IPS DF 19.7 (cell line): ENCODE measurements around the gene STARD3.
"Not testable (repeated sequence)": the region's sequence is repeated elsewhere in the genome, so short reads cannot be mapped to it uniquely, and the experiment has no call there.

Experiments
- DNase-seq: peaks from one replicate; pipeline ENCODE4 v3.0.0-alpha.2; 2013; ENCODE audit warnings: low read depth, low spot score

STARD3 gene

DNA sequence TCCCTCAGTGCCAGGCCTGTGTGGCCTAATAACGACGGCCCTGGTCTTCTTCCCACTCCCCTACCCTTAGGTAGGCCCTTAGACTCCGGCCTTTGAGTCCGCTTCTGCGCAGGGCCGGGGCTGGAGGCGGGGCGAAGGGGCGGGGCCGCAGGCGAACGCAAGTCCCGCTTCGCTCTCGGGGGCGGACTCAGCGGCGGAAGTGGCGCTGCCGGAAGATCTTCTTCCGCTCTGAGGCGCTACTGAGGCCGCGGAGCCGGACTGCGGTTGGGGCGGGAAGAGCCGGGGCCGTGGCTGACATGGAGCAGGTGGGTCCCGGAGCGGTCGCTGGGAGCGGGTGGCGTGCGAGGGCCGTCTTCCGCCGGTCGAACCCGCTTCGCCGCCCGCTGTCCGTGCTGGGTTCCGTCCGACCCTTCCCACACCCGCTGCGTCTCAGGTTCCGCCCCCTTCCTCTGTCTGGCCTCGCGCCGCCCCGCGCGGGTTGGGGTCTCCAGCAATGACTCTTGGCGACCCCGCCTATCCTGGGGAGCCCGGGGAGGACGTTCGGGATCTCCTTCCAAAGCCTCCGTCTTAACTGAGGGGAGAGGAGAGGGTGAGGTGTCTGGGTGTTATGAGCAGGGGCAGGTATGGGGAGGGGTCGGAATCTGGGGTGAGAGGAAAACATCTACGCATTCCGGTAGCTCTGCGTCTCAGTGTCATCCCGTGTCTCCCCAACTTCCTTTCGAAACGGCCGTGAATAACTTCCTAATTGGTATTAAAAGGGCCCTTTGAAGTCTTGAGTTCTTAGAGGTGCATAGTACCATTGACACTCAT, at the start of gene STARD3:
Gene STARD3, plus strand, starts transcription at position 218 of the 810 bp plus-strand sequence. CDS start 16,388 bp downstream, outside the sequence.
- DNase-seq: no peak

DNA sequence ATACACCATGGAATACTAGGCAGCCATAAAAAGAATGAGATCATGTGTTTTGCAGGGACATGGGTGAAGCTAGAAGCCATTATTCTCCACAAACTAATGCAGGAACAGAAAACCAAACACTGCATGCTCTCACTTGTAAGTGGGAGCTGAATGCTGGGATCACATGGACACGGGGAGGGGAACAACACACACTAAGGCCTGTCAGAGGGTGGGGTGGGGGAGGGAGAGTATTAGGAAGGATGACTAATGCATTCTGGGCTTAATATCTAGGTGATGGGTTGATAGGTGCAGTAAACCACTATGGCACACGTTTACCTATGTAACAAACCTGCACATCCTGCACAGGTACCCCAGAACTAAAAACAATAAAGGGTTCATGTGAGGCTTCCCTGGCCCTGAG, 46.8 kb upstream of the STARD3 start:
- not testable (repeated sequence) for DNase-seq

DNA sequence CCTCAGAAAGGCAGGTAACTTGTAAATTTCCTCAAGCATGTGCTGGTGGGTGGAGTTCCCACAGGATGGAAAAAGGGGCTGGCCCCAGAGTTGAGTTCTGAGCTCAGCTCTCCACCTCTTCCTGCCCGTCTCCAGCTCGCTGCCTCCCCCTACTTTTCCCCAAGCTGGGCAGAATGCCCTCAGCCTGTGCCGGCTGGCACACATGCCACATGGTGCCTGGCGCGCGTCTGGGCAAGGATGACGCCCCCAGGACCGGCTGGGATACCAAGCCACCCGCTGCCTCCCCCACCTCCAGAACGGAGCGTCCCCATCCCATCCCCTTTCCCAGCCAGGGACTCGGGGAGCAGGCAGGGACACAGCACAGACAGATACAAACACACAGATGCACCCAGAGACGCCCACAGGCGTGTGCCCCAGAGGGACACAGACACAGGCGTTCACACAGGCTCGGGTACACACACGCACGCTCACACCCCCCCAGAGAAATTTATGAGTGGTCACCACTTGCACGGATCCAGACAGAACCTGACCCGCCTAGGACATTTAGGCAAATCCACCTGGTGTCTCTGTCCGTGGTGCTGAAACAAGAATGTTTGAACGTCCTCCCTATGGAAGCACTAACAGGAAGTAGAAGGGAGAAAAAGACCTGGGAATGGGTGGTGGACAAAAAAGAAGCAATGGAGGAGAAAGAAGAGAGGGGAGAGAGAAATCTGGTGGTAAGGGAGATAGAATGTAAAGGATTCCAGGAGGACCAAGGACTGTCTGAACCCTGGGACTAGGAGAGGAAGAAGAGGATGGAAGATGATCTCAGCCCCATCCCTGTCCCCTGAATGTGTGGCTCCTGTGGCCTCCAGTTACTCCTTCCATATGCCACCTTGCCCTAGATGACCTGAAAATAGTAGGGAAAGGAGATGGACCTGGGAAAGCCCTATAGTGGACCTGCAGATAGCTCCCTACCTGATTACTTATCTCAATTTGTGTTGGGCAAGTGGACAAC, 44.7 kb upstream of the STARD3 start:
- DNase-seq: no peak

DNA sequence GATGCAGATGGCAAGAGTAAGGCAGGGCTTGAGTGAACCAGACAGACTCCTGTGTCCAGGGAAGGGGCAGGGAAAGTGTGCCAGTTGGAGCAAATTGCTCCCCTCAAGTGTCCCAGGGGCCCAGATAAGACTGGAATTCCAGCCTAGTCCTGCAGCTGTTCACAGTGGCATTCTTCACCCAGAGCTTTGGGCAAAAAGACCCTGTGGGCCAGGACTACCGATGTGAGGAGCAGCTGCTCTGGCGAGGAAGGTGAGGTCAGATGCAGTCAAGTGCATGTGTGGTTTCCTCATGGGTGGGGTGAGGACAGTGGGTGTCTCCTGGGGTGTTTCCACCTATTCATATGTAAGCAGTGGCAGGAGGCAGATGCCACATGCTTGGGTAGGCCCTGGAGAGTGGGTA, 43.6 kb upstream of the STARD3 start:
- DNase-seq: no peak

DNA sequence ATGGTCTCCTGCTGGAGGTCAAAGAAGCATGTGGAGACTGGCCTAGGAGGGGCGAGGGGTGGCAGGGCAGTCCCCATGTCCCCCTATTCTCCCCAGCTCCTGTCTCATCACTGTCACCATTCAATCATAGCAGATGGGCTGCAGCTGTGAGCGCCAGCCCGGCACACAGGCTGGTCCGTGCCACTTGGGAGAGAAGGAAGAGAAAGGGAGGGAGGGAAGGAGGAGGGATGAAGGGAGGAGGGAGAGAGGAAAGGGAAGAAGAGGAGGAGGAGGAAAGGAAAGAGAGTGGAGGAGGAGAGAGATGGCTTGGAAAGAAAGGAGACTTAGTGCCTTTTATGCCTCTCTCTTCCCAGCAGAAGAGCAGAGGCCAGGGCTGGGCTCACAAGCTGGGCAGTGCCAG, 41.6 kb upstream of the STARD3 start:
- no peak for DNase-seq

DNA sequence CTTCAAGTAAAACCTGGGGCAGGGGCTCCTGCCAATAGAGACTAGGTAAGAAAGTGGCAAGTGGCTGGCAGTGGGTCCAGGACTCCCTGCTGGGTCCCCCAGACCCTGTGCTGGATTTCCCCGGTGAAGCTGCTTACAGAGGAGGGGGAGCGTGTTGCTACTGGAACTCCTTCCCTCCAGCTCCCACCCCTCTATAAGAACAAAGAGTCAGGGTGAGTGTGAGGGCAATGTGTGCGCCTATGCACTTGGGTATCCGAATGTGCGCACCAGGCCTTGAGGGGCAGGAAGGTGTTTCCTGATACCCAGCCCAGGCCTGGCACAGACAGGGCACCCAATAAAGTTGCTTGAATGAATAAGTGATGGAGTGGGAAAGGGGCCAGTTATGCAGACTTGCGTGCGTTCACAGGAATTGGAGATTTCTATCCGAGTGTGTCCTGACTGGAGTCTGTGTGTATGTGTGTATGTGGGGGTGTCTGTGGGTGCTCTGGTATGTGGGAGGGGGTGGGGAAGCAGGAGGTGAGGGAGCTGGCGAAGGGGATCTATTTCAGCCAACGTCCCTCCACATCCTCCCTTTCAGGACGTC, 40.9 kb upstream of the STARD3 start:
- no peak for DNase-seq

DNA sequence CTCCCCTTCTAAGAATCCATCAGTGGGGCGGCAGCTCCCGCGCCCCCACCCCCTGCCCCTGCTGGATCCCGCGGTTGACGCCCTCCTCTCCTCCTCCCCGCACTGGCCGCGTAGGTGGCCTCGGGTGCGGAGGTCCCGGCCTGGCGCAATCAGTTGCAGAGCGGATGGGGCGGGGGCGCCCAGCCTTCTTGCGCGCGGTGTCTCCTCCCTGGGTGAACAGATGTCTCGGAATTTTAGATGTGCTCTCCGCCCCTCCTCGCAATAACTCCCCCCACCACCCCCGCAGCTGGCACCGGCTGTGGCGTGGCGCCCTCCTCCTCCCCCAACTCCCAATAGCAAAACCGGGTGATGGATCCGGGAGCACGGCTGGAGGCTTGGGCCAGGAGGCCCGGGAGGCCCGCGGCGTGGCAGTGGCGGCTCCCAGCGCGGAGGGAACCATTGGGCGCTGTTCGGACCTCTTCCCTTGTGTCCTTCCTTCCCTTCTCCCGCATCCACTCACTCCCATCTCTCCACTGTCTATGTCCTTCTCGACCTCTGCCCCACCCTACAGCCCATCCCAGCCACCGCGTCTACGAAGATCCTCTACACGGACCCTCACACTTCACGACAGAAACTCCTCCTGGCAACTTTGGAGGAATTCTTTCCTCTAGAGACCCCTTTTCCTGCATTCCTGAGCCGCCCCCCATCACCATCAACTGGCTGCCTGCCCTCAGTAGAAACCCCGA, 40.2 kb upstream of the STARD3 start:
- DNase-seq: no peak

DNA sequence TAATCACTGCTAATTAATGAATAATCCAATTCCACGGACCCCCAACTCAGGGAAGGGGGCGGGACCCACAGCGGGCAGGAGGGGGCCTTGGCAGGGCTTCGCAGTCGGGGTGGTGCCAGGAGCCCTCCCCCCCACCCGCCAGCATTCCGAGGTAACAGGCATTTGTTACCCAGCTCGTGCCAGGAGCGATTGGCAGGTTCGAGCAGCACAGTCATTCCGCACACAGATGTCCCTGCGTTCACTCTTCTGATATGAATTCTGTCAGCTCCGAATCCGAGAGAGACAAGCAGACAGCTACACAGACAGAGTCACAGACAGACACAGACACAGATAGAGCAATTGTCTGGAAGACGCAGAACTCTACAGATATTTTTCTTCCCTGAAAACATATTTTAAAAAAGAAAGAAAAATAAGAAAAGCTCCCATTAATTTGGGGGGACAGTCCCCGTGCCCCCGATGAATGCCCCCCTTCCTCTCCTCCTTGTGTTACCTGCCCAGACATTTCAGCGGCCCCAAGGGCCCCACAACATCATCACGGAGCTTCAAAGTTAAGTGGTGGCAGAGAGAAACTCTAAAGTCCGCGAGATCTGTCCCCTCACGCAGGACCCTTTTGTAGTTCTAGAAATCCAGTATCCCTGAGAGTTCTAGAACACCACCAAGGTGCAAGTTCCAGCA, 39.4 kb upstream of the STARD3 start:
- DNase-seq: no peak

DNA sequence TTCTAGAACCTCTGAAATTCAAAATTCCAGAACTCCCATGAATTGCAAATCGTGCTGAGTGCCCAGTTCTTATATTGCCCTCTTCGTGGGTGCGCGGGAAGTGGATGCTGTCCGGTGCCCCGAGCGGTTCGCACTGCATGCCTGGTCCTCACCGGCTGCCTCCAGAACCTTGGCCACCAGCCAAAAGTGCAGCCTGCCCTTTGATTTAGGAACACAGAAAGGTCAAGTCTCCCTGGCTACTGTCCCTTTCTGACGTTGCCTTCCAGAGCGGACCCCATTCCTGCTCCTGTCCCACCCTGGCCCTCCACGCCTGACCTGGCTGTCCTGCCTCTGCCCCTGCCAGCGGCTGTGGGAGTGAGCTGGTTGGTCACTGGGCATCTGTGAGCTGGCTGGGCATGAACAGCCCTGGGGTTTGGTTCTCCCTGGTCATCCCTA, 38.9 kb upstream of the STARD3 start:
- no peak for DNase-seq

DNA sequence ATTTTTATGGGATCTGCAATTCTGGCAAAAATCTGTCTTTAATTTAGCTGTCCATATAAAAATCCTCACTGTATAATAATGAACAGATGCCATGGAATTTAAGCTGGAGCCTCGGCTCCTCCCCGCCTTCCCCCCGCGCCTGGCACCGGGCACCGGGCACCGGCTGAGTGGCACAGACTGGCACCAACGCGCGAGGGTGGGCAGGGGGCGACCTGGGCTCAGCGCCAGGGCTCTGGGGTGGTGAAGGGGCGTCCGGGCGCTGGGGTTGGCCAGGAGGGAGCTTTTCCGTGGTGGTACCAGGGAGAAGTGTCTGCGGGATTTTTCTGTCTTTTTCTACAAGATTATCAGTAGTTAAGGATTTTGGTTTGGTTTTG, 38.3 kb upstream of the STARD3 start:
- DNase-seq: no peak

DNA sequence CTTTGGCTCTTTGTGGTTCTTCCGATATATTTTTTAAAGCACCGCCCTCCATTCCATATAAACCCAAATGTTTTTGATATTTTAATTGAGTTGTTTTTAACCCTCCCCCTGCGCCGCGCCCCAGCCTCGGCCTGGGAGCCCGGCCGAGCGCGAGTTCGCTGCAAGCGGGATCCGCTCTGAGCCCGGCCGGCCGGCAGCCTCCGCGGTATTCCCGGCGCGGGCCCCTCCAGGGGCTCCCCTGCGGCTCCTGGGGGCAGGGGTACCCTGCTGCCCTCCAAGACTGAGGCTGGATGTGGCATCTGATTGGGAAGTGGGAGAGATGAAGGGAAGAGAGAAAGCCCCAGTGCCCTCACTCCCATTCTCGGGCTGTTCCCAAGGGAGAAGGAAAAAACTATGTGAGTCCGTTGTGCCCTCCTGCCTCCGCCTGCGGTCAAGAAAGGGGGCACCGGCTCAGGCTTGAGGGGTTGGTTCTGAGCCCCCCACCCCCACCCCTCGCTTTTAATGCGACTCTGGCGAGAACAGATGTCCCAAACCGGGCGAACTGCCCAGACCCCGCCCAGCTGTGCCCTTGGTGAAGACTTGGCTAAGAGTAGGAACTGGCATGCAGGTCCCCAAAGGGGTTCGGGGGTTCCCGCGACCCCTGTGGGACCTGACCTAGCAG, 37.8 kb upstream of the STARD3 start:
- DNase-seq: no peak

DNA sequence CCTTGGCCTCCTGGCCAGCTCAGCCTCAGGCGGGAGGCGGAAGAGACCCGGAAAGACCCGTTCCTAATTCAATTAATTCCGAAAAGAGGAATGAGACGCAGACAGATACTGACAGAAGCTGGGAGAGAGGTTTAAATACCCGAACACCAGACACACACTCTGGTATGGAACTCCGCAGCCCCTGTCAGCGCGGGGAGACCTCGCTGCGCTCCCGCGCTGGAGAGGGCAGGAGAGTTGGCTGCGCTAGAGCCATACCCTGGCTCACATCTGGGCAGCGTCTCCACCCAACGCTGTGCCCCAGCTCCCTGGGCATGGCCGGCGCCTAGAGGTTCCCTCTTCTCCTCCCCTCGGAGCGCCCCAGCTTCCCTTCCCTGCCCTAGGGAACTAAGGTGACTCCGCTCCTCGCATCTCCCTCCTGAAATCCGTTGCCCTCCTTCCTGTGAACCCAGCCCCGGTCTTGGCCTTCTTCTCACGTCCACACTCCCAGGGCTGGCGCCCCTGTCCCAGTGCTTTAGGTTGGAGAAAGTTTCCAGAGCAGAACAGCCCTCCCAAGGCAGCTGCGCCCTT, 37.2 kb upstream of the STARD3 start:
- DNase-seq: no peak

DNA sequence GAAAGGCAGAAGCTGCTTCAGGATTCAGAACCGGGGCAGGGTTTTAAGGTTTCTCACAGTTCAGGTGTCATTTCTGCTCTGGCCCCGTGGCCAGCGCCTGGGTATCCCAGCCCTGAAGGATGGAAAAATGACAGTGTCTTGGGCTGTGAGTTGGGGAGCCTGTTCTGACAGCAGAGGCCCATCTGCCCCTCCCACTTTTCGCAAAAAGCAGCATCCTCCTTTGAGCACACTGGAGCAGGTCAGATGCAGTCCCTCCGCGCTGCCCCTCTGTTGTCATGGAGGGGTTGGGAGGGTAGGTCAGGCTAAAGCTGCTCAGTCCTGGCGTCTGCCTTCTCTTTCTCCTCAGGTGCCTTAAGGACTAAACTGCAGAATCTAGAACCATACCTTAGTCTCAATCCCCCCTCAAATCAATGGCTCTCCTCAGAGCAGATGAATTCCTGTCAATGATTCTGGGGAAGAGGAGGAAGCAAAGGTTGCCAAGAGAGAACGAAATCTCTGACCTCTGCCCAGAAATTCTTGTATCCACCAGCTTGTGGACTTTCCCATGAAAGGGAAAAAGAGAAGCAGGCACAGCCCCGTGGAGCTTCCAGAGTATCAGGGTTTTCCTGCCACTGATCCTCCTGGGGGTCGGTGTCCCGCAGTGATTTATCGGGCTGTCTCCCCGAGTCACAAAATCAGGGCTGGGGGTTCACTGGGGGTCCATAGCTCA, 36.5 kb upstream of the STARD3 start:
- no peak for DNase-seq

DNA sequence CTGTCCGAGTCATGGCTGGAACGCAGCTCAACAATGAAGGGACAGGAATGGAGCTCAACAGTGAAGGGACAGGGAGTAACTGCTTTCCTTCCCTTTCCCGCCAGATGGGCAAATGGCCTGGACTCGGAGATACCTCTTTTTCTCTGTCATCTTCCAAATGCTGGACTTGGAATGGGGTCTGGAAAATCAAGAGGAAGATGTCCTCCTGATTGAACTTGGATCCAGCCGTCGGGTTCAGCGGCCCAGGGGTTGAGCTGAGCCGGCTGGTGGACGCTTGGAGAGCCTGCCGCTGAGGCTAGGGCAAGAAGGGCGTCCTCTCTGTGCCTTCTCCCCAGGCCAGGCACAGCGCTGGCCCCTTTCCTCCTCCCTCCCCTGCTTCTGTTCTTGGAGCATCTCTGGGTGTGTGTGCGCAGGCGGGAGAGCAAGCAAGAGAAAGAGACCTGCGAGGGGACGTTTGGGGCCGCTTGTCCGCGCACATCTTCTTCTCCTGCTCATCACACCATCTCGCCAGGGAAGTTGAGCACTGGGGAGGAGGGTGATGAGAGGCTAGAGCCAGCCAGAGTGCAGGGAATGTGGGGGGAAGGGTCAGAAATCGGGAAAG, 35.8 kb upstream of the STARD3 start:
- DNase-seq: no peak

DNA sequence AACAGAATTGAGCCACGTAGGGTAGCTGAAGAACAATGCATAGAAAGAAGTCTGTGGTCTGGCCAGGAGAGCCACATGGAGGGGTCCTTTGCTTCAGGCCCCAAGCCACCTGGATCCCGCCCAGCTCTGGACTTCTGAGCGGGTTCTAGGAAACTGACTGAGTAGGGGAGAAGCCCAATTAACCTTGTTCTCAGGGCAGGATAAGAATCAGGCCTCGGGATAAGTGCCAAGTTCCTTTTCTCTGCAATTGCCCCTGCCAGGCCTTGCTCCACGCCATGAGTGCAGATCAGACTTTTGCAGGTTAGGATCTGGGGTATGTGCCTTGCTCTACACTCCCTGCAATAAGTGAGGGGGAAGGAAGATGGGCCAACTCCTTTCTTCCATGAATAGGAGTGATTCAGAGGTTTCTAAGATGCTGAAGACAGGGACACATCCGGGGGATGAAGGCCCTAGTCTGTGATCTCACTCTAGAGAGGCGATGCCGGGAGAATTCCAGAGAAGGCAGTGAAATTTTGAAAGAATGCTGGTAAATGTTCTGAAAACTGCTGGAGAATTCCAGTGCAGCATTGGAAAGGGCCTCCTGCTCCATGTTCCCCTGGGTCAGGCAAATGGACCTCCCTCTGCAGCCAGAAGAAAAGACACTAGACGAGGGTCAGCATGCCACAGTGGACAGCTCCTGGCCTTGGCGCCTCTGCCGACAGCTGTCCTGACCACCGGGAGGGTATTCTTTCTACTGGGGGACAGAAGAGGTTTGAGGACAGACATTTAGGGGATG, 35.0 kb upstream of the STARD3 start:
- DNase-seq: no peak

DNA sequence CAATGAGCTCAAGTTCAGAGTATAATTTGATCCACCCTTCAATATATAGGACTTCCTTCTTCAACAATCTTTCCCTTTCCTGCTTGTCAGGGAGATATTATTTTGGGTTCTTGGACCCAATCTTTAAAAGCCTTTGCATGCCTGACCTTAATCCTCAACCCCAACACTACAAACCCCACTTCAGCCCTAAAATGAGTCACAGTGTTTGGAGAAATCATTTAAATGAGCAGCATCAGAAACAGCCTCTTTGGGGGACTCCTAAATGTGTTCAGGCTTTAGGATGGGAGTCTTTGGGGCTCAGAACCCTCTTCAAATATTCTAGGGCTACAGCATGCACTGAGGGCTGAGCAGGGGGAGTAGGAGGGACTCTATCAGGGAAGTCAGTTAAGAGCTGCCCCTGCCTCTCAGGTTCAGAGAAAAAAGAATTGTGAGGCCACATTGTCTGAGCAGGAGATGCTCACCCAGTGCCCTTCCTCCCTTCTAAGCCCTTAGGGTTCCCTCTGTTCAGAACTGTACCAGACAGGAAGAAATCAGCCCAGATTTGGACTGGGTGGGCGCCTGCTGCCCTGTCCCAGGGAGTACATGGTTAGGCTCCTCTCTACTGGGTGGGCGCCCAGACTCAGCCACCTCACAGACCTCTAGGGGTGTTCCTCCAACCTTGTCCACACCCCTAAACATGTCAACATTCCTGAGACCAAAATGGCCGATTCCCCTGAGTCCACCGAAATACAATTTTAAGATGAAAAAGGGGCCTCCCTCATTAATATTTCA, 34.2 kb upstream of the STARD3 start:
- DNase-seq: no peak

DNA sequence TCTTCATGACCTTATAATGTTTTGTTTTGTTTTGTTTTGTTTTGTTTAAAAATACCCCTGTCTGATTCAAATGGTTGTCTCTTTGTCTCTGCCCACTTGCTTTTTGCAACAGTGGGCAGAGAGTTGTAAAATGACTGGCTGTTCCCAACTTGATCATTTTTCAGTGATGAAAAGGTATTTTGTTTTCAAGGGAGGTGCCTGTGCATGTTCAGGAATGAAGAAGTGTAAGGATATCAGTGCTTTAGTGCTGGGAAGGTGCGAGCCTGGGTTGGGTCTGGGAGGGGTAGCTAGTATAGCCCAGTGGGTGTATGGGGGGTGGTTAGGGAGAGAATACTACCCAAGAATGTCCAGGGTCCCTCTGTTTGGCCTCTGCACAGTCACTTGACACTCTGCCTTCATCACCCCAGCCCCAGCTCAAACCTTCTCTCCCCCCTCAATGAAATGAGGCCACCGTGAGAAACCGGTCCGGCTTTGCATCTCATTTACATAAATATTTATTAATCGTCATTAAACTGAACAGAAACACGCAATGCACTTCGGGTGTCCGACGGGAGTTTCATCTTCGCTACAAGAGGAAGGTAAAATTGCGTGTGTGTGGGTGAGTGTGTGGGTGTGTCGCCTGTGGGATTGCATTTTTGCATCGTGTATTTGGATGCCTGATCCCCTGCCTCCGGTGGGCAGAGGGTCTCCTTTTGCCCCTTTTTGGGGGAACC, 33.5 kb upstream of the STARD3 start:
- DNase-seq: no peak
